Hepatocyte (in vitro differentiated cells): ENCODE measurements around the gene INPP4B. TPM values are rescaled to one million over a fixed set of nuclear protein-coding genes. Genes with fewer than 3 reads are reported as not detected.

Experiments
- DNase-seq: peaks from one replicate; pipeline ENCODE4 v3.0.0-alpha.2; 2016; ENCODE audit warnings: low spot score
- H2AFZ ChIP-seq: fragments of 200-600 bp; sonication (generic); 2 replicates; pipeline ENCODE4 v1.6.0; 2016; ENCODE audit warnings: antibody characterized with exemption, mild to moderate bottlenecking
- H3K27ac ChIP-seq: fragments of 200-600 bp; sonication (generic); 2 replicates; pipeline ENCODE4 v1.5.1; 2016; ENCODE audit warnings: mild to moderate bottlenecking
- H3K27me3 ChIP-seq: fragments of 200-600 bp; sonication (generic); 2 replicates; pipeline ENCODE4 v1.6.1; 2016
- H3K36me3 ChIP-seq: fragments of 200-600 bp; sonication (generic); replicated peaks from 2 replicates; pipeline ENCODE4 v1.5.1; 2016; ENCODE audit warnings: low read depth; ENCODE audit not compliant: insufficient read depth
- H3K4me1 ChIP-seq: fragments of 200-600 bp; sonication (generic); 2 replicates; pipeline ENCODE4 v1.5.1; 2016; ENCODE audit warnings: mild to moderate bottlenecking, moderate library complexity; ENCODE audit not compliant: insufficient read depth
- H3K4me2 ChIP-seq: fragments of 200-600 bp; sonication (generic); 2 replicates; pipeline ENCODE4 v1.6.0; 2016
- H3K4me3 ChIP-seq: fragments of 200-600 bp; sonication (generic); 2 replicates; pipeline ENCODE4 v1.5.1; 2016; ENCODE audit warnings: mild to moderate bottlenecking
- H3K79me2 ChIP-seq: fragments of 200-600 bp; sonication (generic); 2 replicates; pipeline ENCODE4 v1.6.0; 2017; ENCODE audit warnings: mild to moderate bottlenecking
- H3K9me2 ChIP-seq: fragments of 200-600 bp; sonication (generic); replicated peaks from 2 replicates; pipeline ENCODE4 v1.6.0; 2017; ENCODE audit warnings: mild to moderate bottlenecking; ENCODE audit not compliant: insufficient read depth
- H3K9me3 ChIP-seq: fragments of 200-600 bp; sonication (generic); 2 replicates; pipeline ENCODE4 v1.5.1; 2016; ENCODE audit warnings: low read depth, mild to moderate bottlenecking
- H4K20me1 ChIP-seq: fragments of 200-600 bp; sonication (generic); 2 replicates; pipeline ENCODE4 v1.6.0; 2016; ENCODE audit warnings: mild to moderate bottlenecking; ENCODE audit not compliant: insufficient read depth, poor library complexity, severe bottlenecking
- EZH2 ChIP-seq: fragments of 200-600 bp; sonication (generic); IDR thresholded peaks from 2 replicates; pipeline ENCODE4 v1.6.1; 2016; ENCODE audit warnings: antibody characterized with exemption, mild to moderate bottlenecking, borderline replicate concordance
- EZH2phosphoT487 ChIP-seq: fragments of 200-600 bp; sonication (generic); IDR thresholded peaks from one replicate; pipeline ENCODE4 v1.6.1; 2018; ENCODE audit warnings: antibody characterized with exemption, mild to moderate bottlenecking, low read depth, moderate library complexity; ENCODE audit not compliant: unreplicated experiment, severe bottlenecking
- WGBS: methylation state at CpG from one replicate; pipeline ENCODE4 v1.1.6; 2016; ENCODE audit warnings: low lambda C conversion rate; ENCODE audit errors: missing lambda C conversion rate; 5-methylcytosine and 5-hydroxymethylcytosine counted together
- polyA plus RNA-seq: library from polyadenylated mRNA; unstranded; fragments of >200 nt; fragmentation: Nextera tagmentation; extraction: Ambion mirVana; gene quantifications from 2 replicates; pipeline ENCODE4 v1.2.1, GENCODE V29; 2016
- total RNA-seq: library from RNA; depleted of rRNA; stranded (reverse); fragments of >200 nt; gene quantifications from 2 replicates; pipeline ENCODE4 v1.2.3, GENCODE V29; 2014
- TF ChIP-seq, protein P1 (sequence below): fragments of 200-600 bp; sonication (generic); IDR thresholded peaks from 2 replicates; pipeline ENCODE4 v1.5.1; 2016; ENCODE audit warnings: antibody characterized with exemption, mild to moderate bottlenecking; ENCODE audit not compliant: poor library complexity

The INPP4B gene
- total and polyA plus RNA-seq, 2 experiments from 2014 or later, result 4.2 to 7.1 TPM

DNA sequence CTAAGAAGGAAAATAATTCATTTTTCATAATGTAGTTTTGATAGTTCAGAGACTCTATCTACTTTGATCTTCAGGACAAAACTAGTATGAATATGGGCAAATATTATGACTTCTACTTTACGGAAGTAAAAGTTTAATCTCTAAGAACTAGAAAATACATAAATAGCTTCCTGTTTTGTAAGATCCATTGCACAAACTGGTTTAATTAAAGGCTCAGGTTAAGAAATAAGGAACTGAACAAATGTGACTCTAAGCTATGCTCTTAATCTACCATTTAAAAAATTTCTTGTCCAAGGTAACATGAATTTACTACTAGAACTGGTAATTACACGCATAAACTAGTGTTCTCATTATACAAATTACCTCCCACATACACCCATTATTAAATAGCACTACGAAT is 360.6 kb downstream of the INPP4B start:
- Histone ChIP-seq H3K27ac (no peak overlapping the region), H3K27me3 (no peaks in the 10 kb centered on the region), H3K79me2 (no peaks in the 10 kb centered on the region), H2AFZ (no peak overlapping the region), H3K4me3 (no peak overlapping the region), H3K9me2 (no peaks in the 10 kb centered on the region), H4K20me1 (no peaks in the 10 kb centered on the region), H3K9me3 (no peaks in the 10 kb centered on the region), H3K4me2 (no peak overlapping the region), H3K36me3 (no peaks in the 10 kb centered on the region), H3K4me1 (no peaks in the 10 kb centered on the region)
- WGBS, result 86% methylated on average over 3 of the region's 3 CpGs
- TF ChIP-seq EZH2phosphoT487 (no peak), EZH2 (no peak)
- TF ChIP-seq, protein P1, sequence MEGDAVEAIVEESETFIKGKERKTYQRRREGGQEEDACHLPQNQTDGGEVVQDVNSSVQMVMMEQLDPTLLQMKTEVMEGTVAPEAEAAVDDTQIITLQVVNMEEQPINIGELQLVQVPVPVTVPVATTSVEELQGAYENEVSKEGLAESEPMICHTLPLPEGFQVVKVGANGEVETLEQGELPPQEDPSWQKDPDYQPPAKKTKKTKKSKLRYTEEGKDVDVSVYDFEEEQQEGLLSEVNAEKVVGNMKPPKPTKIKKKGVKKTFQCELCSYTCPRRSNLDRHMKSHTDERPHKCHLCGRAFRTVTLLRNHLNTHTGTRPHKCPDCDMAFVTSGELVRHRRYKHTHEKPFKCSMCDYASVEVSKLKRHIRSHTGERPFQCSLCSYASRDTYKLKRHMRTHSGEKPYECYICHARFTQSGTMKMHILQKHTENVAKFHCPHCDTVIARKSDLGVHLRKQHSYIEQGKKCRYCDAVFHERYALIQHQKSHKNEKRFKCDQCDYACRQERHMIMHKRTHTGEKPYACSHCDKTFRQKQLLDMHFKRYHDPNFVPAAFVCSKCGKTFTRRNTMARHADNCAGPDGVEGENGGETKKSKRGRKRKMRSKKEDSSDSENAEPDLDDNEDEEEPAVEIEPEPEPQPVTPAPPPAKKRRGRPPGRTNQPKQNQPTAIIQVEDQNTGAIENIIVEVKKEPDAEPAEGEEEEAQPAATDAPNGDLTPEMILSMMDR, result no peak
- no peak for DNase-seq

DNA sequence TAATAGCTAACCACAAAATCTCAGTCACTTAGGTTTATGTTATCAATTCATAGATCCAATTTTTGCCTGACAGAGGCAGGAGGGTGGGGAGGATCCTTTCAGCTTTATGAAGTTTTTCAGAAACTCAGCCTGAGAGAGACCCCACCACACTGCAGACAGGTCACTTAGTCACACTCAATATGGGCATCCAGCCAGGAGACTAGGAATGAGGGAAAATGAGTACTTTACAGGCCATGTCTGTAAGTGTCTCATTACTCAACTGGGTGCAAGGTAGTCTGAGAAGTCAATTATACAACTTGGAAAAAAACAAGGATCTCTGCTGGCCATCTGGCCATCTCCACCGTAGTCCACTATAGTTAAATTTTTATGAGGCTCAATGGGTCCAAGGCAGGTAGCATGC is 365.9 kb downstream of the INPP4B start:
- WGBS, result 64% methylated on average over 1 of the region's 1 CpG
- H3K4me2 ChIP-seq, result no peak overlapping the region
- TF ChIP-seq, protein P1, result no peak
- TF ChIP-seq EZH2, result no peak

DNA sequence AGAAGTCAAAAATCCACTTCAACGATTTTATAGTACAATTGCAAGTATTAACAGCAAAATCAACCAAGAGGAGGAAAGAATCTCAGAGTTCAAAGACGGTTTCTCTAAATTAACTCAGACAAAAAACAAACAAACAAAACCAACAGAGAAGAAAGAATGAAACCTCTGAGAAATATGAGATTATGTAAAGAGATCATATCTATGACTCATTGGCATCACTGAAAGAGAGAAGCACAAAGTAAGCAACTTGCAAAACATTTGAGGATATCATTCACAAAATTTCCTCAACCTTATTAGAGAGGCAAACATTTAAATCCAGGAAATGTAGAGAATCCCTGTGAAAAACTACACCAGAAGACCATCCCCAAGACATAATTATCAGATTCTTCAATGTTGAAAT is 370.4 kb downstream of the INPP4B start:
- Histone ChIP-seq H2AFZ (no peak overlapping the region), H3K9me3 (no peaks in the 10 kb centered on the region), H3K27ac (no peak overlapping the region), H3K4me1 (no peaks in the 10 kb centered on the region), H3K4me3 (no peak overlapping the region), H3K9me2 (no peaks in the 10 kb centered on the region), H3K4me2 (no peak overlapping the region), H3K36me3 (no peaks in the 10 kb centered on the region), H3K79me2 (no peaks in the 10 kb centered on the region), H3K27me3 (no peaks in the 10 kb centered on the region), H4K20me1 (no peaks in the 10 kb centered on the region)
- no peak for DNase-seq
- 77% methylated on average over 2 of the region's 2 CpGs for WGBS
- no peak for TF ChIP-seq EZH2phosphoT487
- TF ChIP-seq, protein P1, result no peak
- no peak for TF ChIP-seq EZH2

More for the DNA sequence above, 365.9 kb downstream of the INPP4B start:
- no peaks in the 10 kb centered on the region for H3K79me2 ChIP-seq
- no peaks in the 10 kb centered on the region for H3K27me3 ChIP-seq
- H3K4me1 ChIP-seq, result no peaks in the 10 kb centered on the region
- no peak overlapping the region for H3K4me3 ChIP-seq
- no peak overlapping the region for H2AFZ ChIP-seq
- no peaks in the 10 kb centered on the region for H3K36me3 ChIP-seq
- H3K27ac ChIP-seq, result no peak overlapping the region
- H3K9me2 ChIP-seq, result no peaks in the 10 kb centered on the region
- no peak for DNase-seq
- no peaks in the 10 kb centered on the region for H4K20me1 ChIP-seq
- no peaks in the 10 kb centered on the region for H3K9me3 ChIP-seq

DNA sequence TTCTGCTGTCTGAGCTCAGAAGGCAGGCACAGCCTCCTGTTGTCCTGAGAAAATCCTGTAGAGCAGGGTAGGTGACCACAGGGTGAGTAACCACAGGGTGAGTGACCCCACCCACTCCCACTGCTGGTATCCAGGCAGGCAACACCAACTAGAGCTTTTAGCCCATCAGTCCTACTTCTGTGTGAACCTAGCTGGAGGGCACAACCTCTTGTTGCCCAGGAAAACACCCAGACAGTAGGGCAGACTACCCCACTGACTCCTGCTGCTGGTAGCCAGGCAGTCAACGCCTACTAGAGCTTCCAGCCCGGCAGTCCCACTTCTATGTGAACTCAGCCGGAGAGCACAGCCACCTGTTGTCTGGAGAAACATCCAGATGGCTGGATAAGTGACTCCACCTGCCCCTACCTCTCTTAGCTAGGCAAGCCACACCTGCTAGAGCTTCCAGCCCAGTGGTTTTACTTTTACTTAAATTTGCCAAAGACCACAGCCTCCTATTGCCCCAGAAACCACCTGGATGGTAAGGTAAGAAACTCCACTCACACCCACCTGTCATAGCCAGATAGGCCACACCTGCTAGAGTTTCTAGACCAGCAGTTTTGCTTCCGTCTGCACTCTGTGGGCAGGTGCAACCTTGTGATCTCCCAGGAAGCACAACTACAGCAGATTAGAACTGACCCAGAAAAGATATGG is 371.6 kb downstream of the INPP4B start:
- Histone ChIP-seq H3K4me3 (no peak overlapping the region), H3K4me1 (no peaks in the 10 kb centered on the region), H3K79me2 (no peaks in the 10 kb centered on the region), H3K9me2 (no peaks in the 10 kb centered on the region), H2AFZ (no peak overlapping the region), H3K27me3 (no peaks in the 10 kb centered on the region), H3K27ac (no peak overlapping the region), H3K9me3 (no peaks in the 10 kb centered on the region), H3K4me2 (no peak overlapping the region), H3K36me3 (no peaks in the 10 kb centered on the region), H4K20me1 (no peaks in the 10 kb centered on the region)
- WGBS, result 92% methylated on average over 4 of the region's 4 CpGs
- DNase-seq, result no peak
- TF ChIP-seq, protein P1, result no peak
